GM12878 (cell line): ENCODE measurements around the gene RAB31.

ENCODE experiments used
- EZH2 ChIP-seq: IDR thresholded peaks from 2 replicates; pipeline ENCODE4 v1.6.1; 2012; ENCODE audit warnings: low read depth, mild to moderate bottlenecking, control low read depth, inconsistent platforms, low read length, borderline replicate concordance; ENCODE audit not compliant: control insufficient read depth
- TF ChIP-seq, protein P1 (sequence below): IDR thresholded peaks from 2 replicates; pipeline ENCODE4 v1.6.1; 2012; ENCODE audit warnings: mild to moderate bottlenecking, low read depth, low read length
- TF ChIP-seq, protein P2 (sequence below): fragments of 450-650 bp; IDR thresholded peaks from 2 replicates; pipeline ENCODE4 v1.6.1; 2017; ENCODE audit warnings: mild to moderate bottlenecking

DNA sequence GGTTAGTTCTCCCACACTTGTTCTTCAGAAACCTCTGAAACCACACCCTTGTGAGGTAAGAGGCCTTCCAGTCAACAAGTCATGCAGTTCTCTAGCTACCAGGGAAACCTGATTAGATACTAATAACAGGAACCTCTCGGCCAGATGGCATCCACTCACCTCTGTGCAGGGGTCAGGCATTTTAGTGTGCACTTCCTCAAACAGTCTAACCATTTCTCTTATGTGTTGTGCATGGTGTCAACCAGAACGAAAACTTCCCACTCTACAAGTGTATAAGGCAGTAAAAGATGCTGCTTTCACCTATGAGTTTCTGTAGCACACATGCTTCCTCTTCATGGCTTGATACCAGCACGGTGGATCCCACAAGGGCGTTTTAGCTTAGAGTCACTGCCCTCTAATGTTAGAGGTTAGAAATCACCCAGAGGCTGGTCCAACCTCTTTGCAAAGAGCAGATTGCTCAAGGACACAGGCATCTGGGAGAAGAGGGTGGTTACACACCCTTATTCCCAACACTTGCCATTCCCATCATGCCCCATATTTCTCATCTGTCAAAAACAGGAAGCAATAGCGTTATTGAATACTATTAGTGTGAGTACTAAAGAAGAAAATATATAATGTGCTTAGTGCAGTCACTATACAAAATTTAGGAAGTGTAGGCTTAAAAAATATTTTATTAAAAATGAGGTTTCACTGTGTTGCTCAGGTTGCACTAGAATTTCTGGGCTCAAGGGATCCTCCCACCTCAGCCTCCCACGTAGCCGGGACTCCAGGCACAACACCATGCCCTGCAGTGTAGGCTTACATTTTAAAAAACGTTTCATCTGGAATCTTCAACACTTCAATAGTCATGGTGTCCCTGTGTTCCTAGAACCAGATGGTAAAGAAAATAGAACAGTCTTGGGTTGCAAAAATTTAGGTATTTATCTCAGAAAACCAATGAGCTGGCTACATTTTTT is 34.5 kb upstream of the RAB31 start:
- TF ChIP-seq EZH2: no peak
- TF ChIP-seq, protein P1, sequence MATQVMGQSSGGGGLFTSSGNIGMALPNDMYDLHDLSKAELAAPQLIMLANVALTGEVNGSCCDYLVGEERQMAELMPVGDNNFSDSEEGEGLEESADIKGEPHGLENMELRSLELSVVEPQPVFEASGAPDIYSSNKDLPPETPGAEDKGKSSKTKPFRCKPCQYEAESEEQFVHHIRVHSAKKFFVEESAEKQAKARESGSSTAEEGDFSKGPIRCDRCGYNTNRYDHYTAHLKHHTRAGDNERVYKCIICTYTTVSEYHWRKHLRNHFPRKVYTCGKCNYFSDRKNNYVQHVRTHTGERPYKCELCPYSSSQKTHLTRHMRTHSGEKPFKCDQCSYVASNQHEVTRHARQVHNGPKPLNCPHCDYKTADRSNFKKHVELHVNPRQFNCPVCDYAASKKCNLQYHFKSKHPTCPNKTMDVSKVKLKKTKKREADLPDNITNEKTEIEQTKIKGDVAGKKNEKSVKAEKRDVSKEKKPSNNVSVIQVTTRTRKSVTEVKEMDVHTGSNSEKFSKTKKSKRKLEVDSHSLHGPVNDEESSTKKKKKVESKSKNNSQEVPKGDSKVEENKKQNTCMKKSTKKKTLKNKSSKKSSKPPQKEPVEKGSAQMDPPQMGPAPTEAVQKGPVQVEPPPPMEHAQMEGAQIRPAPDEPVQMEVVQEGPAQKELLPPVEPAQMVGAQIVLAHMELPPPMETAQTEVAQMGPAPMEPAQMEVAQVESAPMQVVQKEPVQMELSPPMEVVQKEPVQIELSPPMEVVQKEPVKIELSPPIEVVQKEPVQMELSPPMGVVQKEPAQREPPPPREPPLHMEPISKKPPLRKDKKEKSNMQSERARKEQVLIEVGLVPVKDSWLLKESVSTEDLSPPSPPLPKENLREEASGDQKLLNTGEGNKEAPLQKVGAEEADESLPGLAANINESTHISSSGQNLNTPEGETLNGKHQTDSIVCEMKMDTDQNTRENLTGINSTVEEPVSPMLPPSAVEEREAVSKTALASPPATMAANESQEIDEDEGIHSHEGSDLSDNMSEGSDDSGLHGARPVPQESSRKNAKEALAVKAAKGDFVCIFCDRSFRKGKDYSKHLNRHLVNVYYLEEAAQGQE: no peak
- TF ChIP-seq, protein P2, sequence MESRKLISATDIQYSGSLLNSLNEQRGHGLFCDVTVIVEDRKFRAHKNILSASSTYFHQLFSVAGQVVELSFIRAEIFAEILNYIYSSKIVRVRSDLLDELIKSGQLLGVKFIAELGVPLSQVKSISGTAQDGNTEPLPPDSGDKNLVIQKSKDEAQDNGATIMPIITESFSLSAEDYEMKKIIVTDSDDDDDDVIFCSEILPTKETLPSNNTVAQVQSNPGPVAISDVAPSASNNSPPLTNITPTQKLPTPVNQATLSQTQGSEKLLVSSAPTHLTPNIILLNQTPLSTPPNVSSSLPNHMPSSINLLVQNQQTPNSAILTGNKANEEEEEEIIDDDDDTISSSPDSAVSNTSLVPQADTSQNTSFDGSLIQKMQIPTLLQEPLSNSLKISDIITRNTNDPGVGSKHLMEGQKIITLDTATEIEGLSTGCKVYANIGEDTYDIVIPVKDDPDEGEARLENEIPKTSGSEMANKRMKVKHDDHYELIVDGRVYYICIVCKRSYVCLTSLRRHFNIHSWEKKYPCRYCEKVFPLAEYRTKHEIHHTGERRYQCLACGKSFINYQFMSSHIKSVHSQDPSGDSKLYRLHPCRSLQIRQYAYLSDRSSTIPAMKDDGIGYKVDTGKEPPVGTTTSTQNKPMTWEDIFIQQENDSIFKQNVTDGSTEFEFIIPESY: no peak
